Pancreas (tissue), 10 donors: ENCODE measurements around the gene TSPAN14. TPM values are rescaled to one million over a fixed set of nuclear protein-coding genes. Genes with fewer than 3 reads are reported as not detected.

ENCODE experiments used
- ATAC-seq, 4 donors: fragments of 200-7000 bp; cut with Tn5 transposase; one replicate each; pipeline versions ENCODE4 v1.8.0 to v1.9.1; 2020; ENCODE audit warnings: mild to moderate bottlenecking in 4 of 4, moderate library complexity in 4 of 4
- DNase-seq, 6 donors: peaks; one replicate each; pipeline ENCODE4 v3.0.0-alpha.2; 2020
- FAIRE-seq: peaks from 2 replicates; lab custom pipeline; 2012; peaks lifted over from hg19 to GRCh38; lab: Jason Lieb, UNC
- H3K27ac ChIP-seq, 4 donors: fragments of 200-600 bp; sonication (generic); 1 replicate in 3 of 4; 2 replicates in 1 of 4; pipeline versions ENCODE4 v1.5.0 to v1.8.0; 2020
- H3K27me3 ChIP-seq, 4 donors: fragments of 200-600 bp; one replicate each; pipeline ENCODE4 v1.8.0; 2021
- H3K36me3 ChIP-seq, 3 donors: fragments of 200-600 bp; sonication (generic) in 1 of 3; one replicate each; pipeline versions ENCODE4 v1.5.0 to v1.8.0; 2020 to 2021
- H3K4me1 ChIP-seq, 3 donors: fragments of 200-600 bp; one replicate each; pipeline ENCODE4 v1.8.0; 2021
- H3K4me3 ChIP-seq, 4 donors: fragments of 200-600 bp; sonication (generic) in 2 of 4; one replicate each; pipeline versions ENCODE4 v1.5.0 to v1.8.0; 2020 to 2021
- H3K9me3 ChIP-seq, 4 donors: fragments of 200-600 bp; one replicate each; pipeline ENCODE4 v1.8.0; 2021
- CTCF ChIP-seq, 4 donors: fragments of 200-600 bp; sonication (generic) in 3 of 4; IDR thresholded peaks; one replicate each; pipeline versions ENCODE4 v1.5.0 to v1.8.0; 2021; ENCODE audit warnings: antibody characterized with exemption in 4 of 4
- WGBS, 2 donors: extraction: QIAGEN DNeasy Blood & Tissue Kit; methylation state at CpG; one replicate each; pipeline ENCODE4 v1.1.7; 2013; 5-methylcytosine and 5-hydroxymethylcytosine counted together
- intact Hi-C, 3 donors: fragments of 100-400 bp; cut with DNase I; formaldehyde crosslinking; loops; one replicate each; pipeline versions ENCODE4 v1.11.1 to v1.14.2; 2022
- polyA plus RNA-seq, 2 donors: library from polyadenylated mRNA; stranded (reverse); fragments of 200-250 nt; gene quantifications; one replicate each; pipeline ENCODE4 v1.2.3, GENCODE V29; 2013
- total RNA-seq, 6 donors: library from RNA; stranded (reverse); fragmentation: NEBNext Ultra II Directional in 4 of 6; extraction: Animal tissue kit (Norgen Biotek cat#: 25700) in 4 of 6; gene quantifications; one replicate each; pipeline versions ENCODE4 v1.2.1 to v1.2.4, GENCODE V29; 2021 to 2023
- donor health status: healthy with polysubstance abuse.
- donor health status: DM: no; HTN: no; CAD: no; lungs with moderate emphysema.
- donor health status: DM: no; HTN: no; CAD: no.
- donor health status: control.
- donor health status: control.
- donor health status: Bipolar disorder and iron deficiency.
- donor health status: DM: yes; HTN: yes; CAD: no.
- donor health status: DM: no; HTN: no; CAD: no.
- donor health status: DM: no; HTN: no; CAD: no.
- donor health status: DM: yes; HTN: yes; CAD: no.

Gene TSPAN14
- total and polyA plus RNA-seq, 8 donors: 10.6 to 61.9 (median 23.2) TPM

- intact Hi-C loops: no loop called here
- peak overlapping the region in 2 of 4 donors; percentile 76 to 84 for H3K27ac ChIP-seq
- H3K27me3 ChIP-seq: no peaks in the 10 kb centered on the region
- FAIRE-seq (no peak), ATAC-seq (no peak), DNase-seq (no peak)
- no peak for TF ChIP-seq CTCF (IDR thresholded peaks at IDR 0.05)
- no peaks in the 10 kb centered on the region for H3K9me3 ChIP-seq
- H3K4me1 ChIP-seq: peaks cover 0 to 22% (median 8%) of the 10 kb centered on the region in 3 donors
- H3K4me3 ChIP-seq: no peak overlapping the region
- no peaks in the 10 kb centered on the region for H3K36me3 ChIP-seq
Measured at GRCh38 chr10:80452069-80452468, 2.0 kb upstream of the TSPAN14 start.

- Histone ChIP-seq H3K4me1 (peaks cover 0 to 26% (median 8%) of the 10 kb centered on the region in 3 donors), H3K27me3 (no peaks in the 10 kb centered on the region), H3K9me3 (no peaks in the 10 kb centered on the region), H3K36me3 (no peaks in the 10 kb centered on the region), H3K4me3 (no peak overlapping the region), H3K27ac (peak overlapping the region in 3 of 4 donors; percentile 57 to 84 (median 76))
- no peak for ATAC-seq
- 43 to 56% methylated on average over 4 of the region's 4 CpGs for WGBS, 2 donors
- FAIRE-seq: no peak
- intact Hi-C loops: no loop called here
- peak in 1 of 6 donors; percentile 22 for DNase-seq
- TF ChIP-seq CTCF (IDR thresholded peaks at IDR 0.05): no peak
Measured at GRCh38 chr10:80452640-80453039, 1.5 kb upstream of the TSPAN14 start.

GRCh38 chr10:80453056-80453841 is 861 bp upstream of the TSPAN14 start:
- intact Hi-C loops: no loop called here
- Histone ChIP-seq H3K9me3 (no peaks in the 10 kb centered on the region), H3K27ac (peak overlapping the region; percentile 57 to 84 (median 76)), H3K4me1 (peaks cover under 1 to 32% (median 12%) of the 10 kb centered on the region in 3 donors), H3K36me3 (no peaks in the 10 kb centered on the region), H3K4me3 (peak overlapping the region in 3 of 4 donors; percentile 2 to 44 (median 22)), H3K27me3 (no peaks in the 10 kb centered on the region)
- 26 to 31% methylated on average over 23 of the region's 23 CpGs for WGBS, 2 donors
- ATAC-seq (no peak), FAIRE-seq (no peak), DNase-seq (no peak)
- TF ChIP-seq CTCF (IDR thresholded peaks at IDR 0.05): no peak

DNA sequence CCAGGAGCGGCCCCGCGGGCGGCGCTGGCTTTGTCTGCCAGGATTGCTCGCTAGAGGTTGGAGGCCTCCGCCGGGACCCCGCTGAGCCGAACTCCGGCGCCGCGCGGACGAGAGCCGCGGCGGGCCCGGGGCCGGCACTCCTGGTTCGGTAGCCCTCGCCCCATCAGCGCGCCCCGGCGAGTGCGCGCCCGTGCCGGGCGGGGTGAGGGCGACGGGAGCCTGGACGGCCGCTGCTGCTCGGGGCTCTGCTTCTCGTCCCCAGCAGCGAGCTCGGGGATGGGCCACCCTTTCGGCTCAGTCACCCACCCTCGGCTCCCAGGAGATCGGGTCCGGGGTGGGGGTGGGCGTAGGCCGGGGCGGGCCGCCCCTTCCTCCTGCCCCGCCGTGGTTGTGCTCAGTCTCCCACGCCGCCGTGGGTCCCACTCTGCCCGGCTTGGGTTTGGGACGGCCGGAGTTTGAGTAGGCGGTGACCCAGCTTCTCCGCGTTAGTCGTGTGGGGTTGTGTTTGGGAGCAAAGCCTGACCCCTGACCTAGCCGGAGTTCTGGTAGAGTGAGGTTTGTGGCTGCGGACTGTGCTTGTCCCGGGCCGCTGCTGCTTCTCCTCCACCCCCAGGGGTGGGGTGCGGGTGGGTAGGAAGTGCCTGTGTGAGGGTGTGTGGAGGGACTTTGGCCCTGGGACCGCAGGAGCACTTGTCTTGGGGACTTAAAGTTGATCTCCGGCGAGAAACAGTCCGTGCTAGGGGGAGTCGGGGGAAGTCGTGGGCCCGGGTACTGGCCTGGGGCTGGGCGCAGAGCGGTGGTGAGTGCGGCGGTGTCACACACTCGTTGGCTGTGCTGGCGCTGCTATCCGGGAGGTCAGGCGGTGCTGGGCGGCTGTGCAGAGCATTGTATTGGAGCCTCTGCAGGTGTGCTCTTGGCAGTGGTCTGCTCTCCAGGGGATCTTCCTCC is 677 bp downstream of the TSPAN14 start:
- peak; percentile 64 to 90 (median 72) for DNase-seq
- TF ChIP-seq CTCF (IDR thresholded peaks at IDR 0.05): no peak
- ATAC-seq: peak; percentile 52 to 61 (median 58)
- intact Hi-C loops: no loop called here
- H3K9me3 ChIP-seq: no peaks in the 10 kb centered on the region
- peak overlapping the region; percentile 89 to 97 (median 92) for H3K27ac ChIP-seq
- H3K27me3 ChIP-seq: no peaks in the 10 kb centered on the region
- no peak for FAIRE-seq
- peak overlapping the region; percentile 74 to 95 (median 80) for H3K4me3 ChIP-seq
- no peaks in the 10 kb centered on the region for H3K36me3 ChIP-seq
- WGBS, 2 donors: 0% methylated on average over 75 to 81 of the region's 81 CpGs
- peaks cover 16 to 48% (median 28%) of the 10 kb centered on the region in 3 donors for H3K4me1 ChIP-seq
